ENCODE data around the gene PCID2.

Gene PCID2

GRCh38 chr13:113187263-113187669 is 21.2 kb downstream of the PCID2 start:
- peak in 1 of 5 donors; percentile 25 for DNase-seq

- DNase-seq = no peak
Observed at GRCh38 chr13:113186061-113186900, 22.2 kb downstream of the PCID2 start.

- peak in 1 of 5 donors; percentile 24 for DNase-seq
Observed at GRCh38 chr13:113184568-113185440, 23.7 kb downstream of the PCID2 start.

- DNase-seq = no peak
Observed at GRCh38 chr13:113183450-113184129, 24.9 kb downstream of the PCID2 start.

- no peak for DNase-seq
Observed at GRCh38 chr13:113182046-113182445, 26.4 kb downstream of the PCID2 start.

- peak in 1 of 5 donors; percentile 29 for DNase-seq
Observed at GRCh38 chr13:113179374-113180230, 28.9 kb downstream of the PCID2 start.

- no peak for DNase-seq
Observed at GRCh38 chr13:113178896-113179167, 29.6 kb downstream of the PCID2 start.

- no peak for DNase-seq
Observed at GRCh38 chr13:113178070-113178895, 30.2 kb downstream of the PCID2 start.

- DNase-seq = no peak
Observed at GRCh38 chr13:113176822-113177221, 31.6 kb downstream of the PCID2 start.

- DNase-seq = peak; percentile 43 to 80 (median 57)
Observed at GRCh38 chr13:113176280-113176679, 32.2 kb downstream of the PCID2 start.

GRCh38 chr13:113172419-113172926 is 36.0 kb downstream of the PCID2 start:
- no peak for DNase-seq

GRCh38 chr13:113171250-113172125 is 37.0 kb downstream of the PCID2 start:
- DNase-seq = no peak

GRCh38 chr13:113170511-113170910 is 38.0 kb downstream of the PCID2 start:
- no peak for DNase-seq

- no peak for DNase-seq
Observed at GRCh38 chr13:113169277-113170272, 38.9 kb downstream of the PCID2 start.

- no peak for DNase-seq
Observed at GRCh38 chr13:113168211-113168610, 40.3 kb downstream of the PCID2 start.

- no peak for DNase-seq
Observed at GRCh38 chr13:113167575-113167974, 40.9 kb downstream of the PCID2 start.

- no peak for DNase-seq
Observed at GRCh38 chr13:113167155-113167554, 41.3 kb downstream of the PCID2 start.

- no peak for DNase-seq
Observed at GRCh38 chr13:113166681-113167080, 41.8 kb downstream of the PCID2 start.

- DNase-seq = no peak
Observed at GRCh38 chr13:113166266-113166665, 42.2 kb downstream of the PCID2 start.

Measured in T-helper 1 cell (primary cell).